Loucy (cell line): Measurements from ENCODE around the gene MPIG6B.

ENCODE experiments used
- CTCF ChIP-seq: fragments of 200-600 bp; sonication (generic); conservative IDR thresholded peaks from 2 replicates; pipeline ENCODE4 v1.5.1; 2014; ENCODE audit warnings: mild to moderate bottlenecking, antibody characterized with exemption, low read length
- EZH2phosphoT487 ChIP-seq: fragments of 200-600 bp; IDR thresholded peaks from 2 replicates; pipeline ENCODE4 v1.6.1; 2018; ENCODE audit warnings: antibody characterized with exemption, mild to moderate bottlenecking, moderate library complexity, borderline replicate concordance

GRCh38 chr6:31760790-31761189 lies 37.6 kb downstream of the MPIG6B start:
- TF ChIP-seq CTCF (no peak), EZH2phosphoT487 (no peak)
